ENCODE results near the gene MED15. TPM values are rescaled to one million over a fixed set of nuclear protein-coding genes. Genes with fewer than 3 reads are reported as not detected.

The MED15 gene
- total RNA-seq, 2 donors from 2014 or later = 61.4 to 62.7 TPM

- Mint-ChIP-seq H3K27ac (no peak overlapping the region), H3K36me3 (ENCODE audit: low read depth) (no peaks in the 10 kb centered on the region), H3K4me1 (peaks cover 9% of the 10 kb centered on the region), H3K9me3 (no peaks in the 10 kb centered on the region), H3K4me3 (no peak overlapping the region), H3K27me3 (ENCODE audit: insufficient read depth) (no peaks in the 10 kb centered on the region)
- Histone ChIP-seq H3K9ac (ENCODE audit: extremely low read depth, low read length, poor library complexity, severe bottlenecking) (no peak overlapping the region), H3K36me3 (ENCODE audit: control insufficient read depth, insufficient read depth, low read length) (no peaks in the 10 kb centered on the region), H3K27me3 (ENCODE audit: control insufficient read depth, insufficient read depth, low read length, poor library complexity, severe bottlenecking) (no peaks in the 10 kb centered on the region), H3K4me3 (ENCODE audit: low read length) (no peak overlapping the region), H3K27ac (ENCODE audit: low read depth, low read length) (no peak overlapping the region), H3K4me1 (ENCODE audit: control insufficient read depth, insufficient read depth, low read length) (no peaks in the 10 kb centered on the region), H3K9me3 (ENCODE audit: control insufficient read depth, low read length) (no peaks in the 10 kb centered on the region)
- 91 to 98% methylated on average over 6 to 8 of the region's 8 CpGs for WGBS, 2 experiments (ENCODE audit: insufficient coverage in 1 of 2, insufficient read length in 1 of 2)
- TF ChIP-seq CTCF (conservative IDR thresholded peaks at IDR 0.05) = no peak
- DNase-seq = no peak
These were observed 95.3 kb downstream of the MED15 start for GRCh38 chr22:20602609-20603164.

GRCh38 chr22:20604092-20604747, 96.8 kb downstream of the MED15 start:
- no peak for TF ChIP-seq CTCF (conservative IDR thresholded peaks at IDR 0.05)
- no peak for DNase-seq
- Mint-ChIP-seq H3K4me3 (no peak overlapping the region), H3K4me1 (peaks cover 9% of the 10 kb centered on the region), H3K36me3 (ENCODE audit: low read depth) (no peaks in the 10 kb centered on the region), H3K27ac (no peak overlapping the region), H3K9me3 (no peaks in the 10 kb centered on the region), H3K27me3 (ENCODE audit: insufficient read depth) (no peaks in the 10 kb centered on the region)
- H3K27ac ChIP-seq (ENCODE audit: low read depth, low read length) = no peak overlapping the region
- WGBS, 2 experiments (ENCODE audit: insufficient coverage in 1 of 2, insufficient read length in 1 of 2) = 89 to 96% methylated on average over 17 to 23 of the region's 23 CpGs
- H3K27me3 ChIP-seq (ENCODE audit: control insufficient read depth, insufficient read depth, low read length, poor library complexity, severe bottlenecking) = no peaks in the 10 kb centered on the region
- H3K4me1 ChIP-seq (ENCODE audit: control insufficient read depth, insufficient read depth, low read length) = no peaks in the 10 kb centered on the region
- no peak overlapping the region for H3K9ac ChIP-seq (ENCODE audit: extremely low read depth, low read length, poor library complexity, severe bottlenecking)
- no peaks in the 10 kb centered on the region for H3K9me3 ChIP-seq (ENCODE audit: control insufficient read depth, low read length)
- H3K4me3 ChIP-seq (ENCODE audit: low read length) = no peak overlapping the region
- no peaks in the 10 kb centered on the region for H3K36me3 ChIP-seq (ENCODE audit: control insufficient read depth, insufficient read depth, low read length)

GRCh38 chr22:20604776-20605221, 97.4 kb downstream of the MED15 start:
- Histone ChIP-seq H3K4me1 (ENCODE audit: control insufficient read depth, insufficient read depth, low read length) (no peaks in the 10 kb centered on the region), H3K27me3 (ENCODE audit: control insufficient read depth, insufficient read depth, low read length, poor library complexity, severe bottlenecking) (no peaks in the 10 kb centered on the region), H3K36me3 (ENCODE audit: control insufficient read depth, insufficient read depth, low read length) (no peaks in the 10 kb centered on the region), H3K9me3 (ENCODE audit: control insufficient read depth, low read length) (no peaks in the 10 kb centered on the region), H3K4me3 (ENCODE audit: low read length) (no peak overlapping the region), H3K9ac (ENCODE audit: extremely low read depth, low read length, poor library complexity, severe bottlenecking) (no peak overlapping the region), H3K27ac (ENCODE audit: low read depth, low read length) (no peak overlapping the region)
- Mint-ChIP-seq H3K36me3 (ENCODE audit: low read depth) (no peaks in the 10 kb centered on the region), H3K4me1 (peaks cover 9% of the 10 kb centered on the region), H3K27ac (no peak overlapping the region), H3K9me3 (no peaks in the 10 kb centered on the region), H3K27me3 (ENCODE audit: insufficient read depth) (no peaks in the 10 kb centered on the region), H3K4me3 (no peak overlapping the region)
- DNase-seq = no peak
- WGBS, 2 experiments (ENCODE audit: insufficient coverage in 1 of 2, insufficient read length in 1 of 2) = 91 to 95% methylated on average over 18 of the region's 18 CpGs
- TF ChIP-seq CTCF (conservative IDR thresholded peaks at IDR 0.05) = no peak

Measured in endodermal cell (in vitro differentiated cells).